ENCODE measurements around the gene ST3GAL5.
"Not testable (repeated sequence)": the region's sequence is repeated elsewhere in the genome, so short reads cannot be mapped to it uniquely, and the experiment has no call there.

ST3GAL5 gene

GRCh38 chr2:85917887-85918795 is 29.4 kb upstream of the ST3GAL5 start:
- DNase-seq (ENCODE audit: low spot score), result no peak

DNA sequence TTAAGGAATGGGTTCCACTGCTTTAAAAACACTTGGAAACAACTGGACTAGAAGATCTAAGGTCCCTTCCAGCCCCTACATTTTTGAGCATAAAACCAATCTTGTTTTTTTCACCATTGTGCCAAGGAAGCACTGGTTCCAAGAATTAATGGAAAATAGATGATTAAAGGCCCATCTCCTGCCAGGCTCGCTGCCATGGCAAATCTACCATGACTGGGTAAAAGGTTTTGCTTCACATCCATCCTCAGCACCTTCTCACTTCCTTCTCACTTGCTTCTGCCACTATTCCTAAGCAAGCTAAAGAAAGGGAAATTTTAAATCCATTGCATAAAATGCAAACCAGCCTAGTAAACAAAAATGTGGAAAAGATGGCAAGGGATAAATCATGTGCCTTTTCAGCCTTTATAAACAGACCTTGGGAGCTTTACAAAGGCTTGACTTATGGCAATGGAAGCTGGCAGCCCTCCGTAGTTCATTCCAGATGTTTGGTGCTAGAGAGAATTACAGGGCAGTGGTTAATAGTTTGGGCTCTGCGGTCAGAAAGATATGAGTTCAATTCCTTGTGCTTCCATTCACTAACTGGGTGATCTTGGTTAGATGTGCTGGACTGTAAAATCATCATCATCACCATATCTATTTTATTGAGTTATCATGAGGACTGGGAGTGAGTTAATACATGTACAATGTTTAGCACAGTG is 27.0 kb upstream of the ST3GAL5 start:
- DNase-seq (ENCODE audit: low spot score), result no peak

DNA sequence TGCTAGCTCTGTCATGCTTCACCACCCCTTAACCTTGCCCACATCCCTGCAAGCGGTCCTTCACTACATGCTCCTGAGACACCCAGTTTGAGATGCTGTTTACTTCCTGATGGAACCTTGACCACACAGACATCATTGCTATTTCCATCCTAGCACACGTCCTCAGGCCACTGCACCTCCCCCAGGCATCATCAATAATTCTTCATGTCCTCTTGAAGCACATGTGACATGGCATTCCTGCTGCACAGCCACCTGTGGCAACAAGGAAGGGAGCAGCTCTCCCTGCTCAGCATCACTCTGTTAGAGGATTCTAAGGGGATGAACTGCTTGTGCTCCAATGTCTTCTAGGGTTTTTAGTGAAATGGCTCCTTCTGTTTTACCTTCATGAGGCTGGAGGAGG is 26.1 kb upstream of the ST3GAL5 start:
- DNase-seq (ENCODE audit: low spot score), result no peak

DNA sequence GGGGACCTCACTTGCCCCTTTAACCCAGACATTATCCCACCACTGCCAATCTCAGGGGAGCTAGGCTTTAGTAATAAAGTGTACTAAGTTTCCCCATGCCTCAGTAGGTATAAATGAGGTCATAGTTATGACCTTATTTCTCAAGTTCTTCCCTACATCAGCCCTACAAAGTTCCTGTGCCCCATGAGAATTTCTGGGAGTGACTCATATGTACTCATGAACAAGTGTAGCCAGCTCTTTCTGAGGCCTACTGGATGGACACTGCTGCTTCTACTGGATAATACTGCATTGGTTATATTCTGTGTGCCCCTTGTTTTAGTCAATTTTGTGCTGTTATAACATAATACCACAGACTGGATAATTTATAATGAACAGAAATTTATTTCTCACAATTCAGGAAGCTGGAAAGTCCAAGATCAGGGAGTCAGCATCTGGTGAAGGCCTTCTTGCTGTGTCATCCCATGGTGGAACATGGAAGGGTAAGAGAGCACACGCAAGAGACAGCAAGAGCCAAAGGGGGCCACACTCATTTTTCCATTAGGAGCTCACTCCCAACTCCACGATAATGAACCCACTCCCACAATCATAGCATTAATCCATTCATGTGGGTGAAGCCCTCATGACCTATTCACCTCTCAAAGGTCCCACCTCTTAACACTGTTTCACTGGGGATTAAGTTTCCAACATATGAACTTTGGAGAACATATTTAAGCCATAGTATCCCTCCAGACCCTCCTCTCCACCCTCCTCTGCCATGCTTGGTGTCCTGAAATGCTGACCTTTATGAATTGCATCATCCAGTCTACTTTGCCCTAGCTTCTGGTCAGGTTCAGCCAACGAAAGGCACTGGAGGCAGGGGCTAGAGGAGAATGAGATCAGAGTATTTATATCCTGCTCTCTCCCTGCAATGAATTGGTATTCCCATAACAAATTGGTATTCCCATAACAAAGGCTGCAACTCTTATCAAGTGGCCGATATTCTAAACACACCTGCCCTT is 25.4 kb upstream of the ST3GAL5 start:
- no peak for DNase-seq (ENCODE audit: low spot score)

- DNase-seq (ENCODE audit: low spot score), result no peak
Observed at GRCh38 chr2:85911814-85912692, 23.3 kb upstream of the ST3GAL5 start.

GRCh38 chr2:85911097-85911496 is 22.3 kb upstream of the ST3GAL5 start:
- DNase-seq (ENCODE audit: low spot score), result no peak

- DNase-seq (ENCODE audit: low spot score), result no peak
Observed at GRCh38 chr2:85909005-85909404, 20.2 kb upstream of the ST3GAL5 start.

- no peak for DNase-seq (ENCODE audit: low spot score)
Observed at GRCh38 chr2:85908506-85908905, 19.7 kb upstream of the ST3GAL5 start.

- DNase-seq (ENCODE audit: low spot score), result no peak
Observed at GRCh38 chr2:85907671-85908157, 18.9 kb upstream of the ST3GAL5 start.

GRCh38 chr2:85906748-85907147 is 18.0 kb upstream of the ST3GAL5 start:
- no peak for DNase-seq (ENCODE audit: low spot score)

DNA sequence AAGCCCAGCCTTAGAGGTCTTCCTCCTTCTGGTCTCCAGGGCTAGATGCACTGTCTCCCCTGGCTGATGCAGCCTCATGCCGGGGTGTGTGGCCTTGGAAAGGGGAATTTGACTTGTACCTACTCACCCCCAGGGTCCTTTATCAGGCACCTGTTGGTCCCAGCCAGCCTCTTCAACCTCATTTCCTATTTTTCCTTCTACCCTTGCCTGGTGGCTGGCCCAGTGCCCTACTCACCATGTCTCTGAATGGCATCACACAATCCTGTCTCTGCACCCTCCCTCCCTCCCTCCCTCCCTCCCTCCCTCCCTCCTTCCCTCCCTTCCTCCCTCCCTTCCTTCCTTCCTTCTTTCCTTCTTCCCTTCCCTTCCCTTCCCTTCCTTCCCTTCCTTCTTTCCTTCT is 17.1 kb upstream of the ST3GAL5 start:
- no peak for DNase-seq (ENCODE audit: low spot score)

- no peak for DNase-seq (ENCODE audit: low spot score)
Observed at GRCh38 chr2:85905187-85905666, 16.4 kb upstream of the ST3GAL5 start.

DNA sequence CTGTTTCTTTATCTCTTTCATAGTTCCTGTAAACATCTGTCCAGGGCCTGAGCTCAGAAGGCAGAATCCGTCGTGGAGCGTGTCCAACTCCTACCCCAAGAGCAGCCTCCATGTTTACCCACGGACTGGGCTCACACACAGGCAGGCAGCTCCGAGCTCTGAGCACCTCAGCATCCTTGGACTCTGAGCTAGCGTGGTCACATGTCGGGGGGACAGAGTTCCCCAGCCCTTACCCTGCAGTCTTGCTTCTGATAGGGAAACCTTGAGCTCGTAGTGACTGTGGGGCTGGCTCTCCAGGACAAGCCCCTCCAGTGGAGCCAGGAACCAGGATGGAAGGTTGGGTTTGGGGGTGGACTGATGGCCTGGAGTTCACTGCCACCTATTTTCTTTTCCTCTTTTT is 15.1 kb upstream of the ST3GAL5 start:
- no peak for DNase-seq (ENCODE audit: low spot score)

- no peak for DNase-seq (ENCODE audit: low spot score)
Observed at GRCh38 chr2:85902496-85902895, 13.7 kb upstream of the ST3GAL5 start.

DNA sequence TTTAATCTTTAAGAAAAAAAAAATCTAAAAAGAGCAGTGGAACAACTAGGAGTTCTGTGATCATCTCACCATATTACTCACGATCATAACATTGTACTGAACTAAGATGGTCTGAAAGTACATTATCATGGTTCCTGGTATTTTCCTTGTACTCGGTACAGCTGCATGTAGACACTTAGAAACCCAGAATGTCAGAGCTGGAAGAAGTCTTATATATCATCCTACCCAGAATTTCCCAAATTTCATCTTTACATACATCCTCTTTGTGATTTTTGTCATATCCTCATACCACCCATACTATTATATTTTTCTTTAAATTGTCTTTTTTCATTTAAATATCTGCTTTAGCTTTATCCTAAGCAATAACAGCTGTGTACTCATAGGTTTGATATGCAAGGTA is 12.4 kb upstream of the ST3GAL5 start:
- DNase-seq (ENCODE audit: low spot score), result no peak

DNA sequence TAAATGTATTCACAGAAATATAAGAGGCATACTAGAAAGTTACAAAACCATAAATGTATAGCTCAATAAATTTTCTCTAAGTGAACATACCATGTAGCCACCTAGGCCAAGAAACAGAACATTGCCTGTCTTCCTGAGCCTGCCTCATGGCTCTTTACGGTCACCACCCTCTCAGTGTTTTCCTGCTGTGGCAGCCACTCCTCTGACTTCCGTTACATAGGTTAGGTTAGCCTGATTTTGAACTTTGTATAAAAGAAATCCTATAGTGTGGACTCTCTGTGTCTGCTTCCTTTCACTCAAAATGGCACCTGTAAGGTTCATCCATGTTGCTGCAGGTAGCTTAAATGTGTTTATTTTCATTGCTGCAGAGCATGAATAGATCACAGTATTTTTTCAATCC is 11.6 kb upstream of the ST3GAL5 start:
- DNase-seq (ENCODE audit: low spot score), result no peak

GRCh38 chr2:85899849-85900248 is 11.1 kb upstream of the ST3GAL5 start:
- DNase-seq (ENCODE audit: low spot score), result no peak

DNA sequence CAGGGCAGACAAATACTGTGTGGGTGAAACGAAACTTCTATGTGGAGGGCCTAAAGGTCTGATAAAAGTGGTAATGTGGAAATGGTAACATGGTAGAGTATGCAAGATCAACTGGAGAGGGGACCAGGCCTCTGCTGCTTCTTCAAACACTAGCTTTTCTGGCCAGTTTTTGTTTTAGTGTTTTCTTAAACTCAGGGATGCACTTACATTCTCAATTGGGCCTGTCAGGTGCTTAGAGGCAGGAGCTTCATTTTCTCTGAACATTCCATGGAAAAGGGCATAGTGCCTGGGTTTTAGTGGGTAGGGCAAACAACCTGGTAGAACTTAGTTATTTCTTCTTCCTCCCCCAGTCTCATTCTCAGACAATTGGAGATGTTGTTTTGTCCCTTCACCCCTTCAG is 10.5 kb upstream of the ST3GAL5 start:
- DNase-seq (ENCODE audit: low spot score), result no peak

GRCh38 chr2:85898881-85899280 is 10.1 kb upstream of the ST3GAL5 start:
- no peak for DNase-seq (ENCODE audit: low spot score)

GRCh38 chr2:85894554-85895278 is 5.9 kb upstream of the ST3GAL5 start:
- DNase-seq (ENCODE audit: low spot score), result not testable (repeated sequence)

All from hematopoietic multipotent progenitor cell treated with erythropoietin and hydrocortisone succinate and interleukin-3 and kit ligand, for 17 days (in vitro differentiated cells).